ENCODE data around the gene ASB13.
"Not testable (repeated sequence)": the region's sequence is repeated elsewhere in the genome, so short reads cannot be mapped to it uniquely, and the experiment has no call there.

The ASB13 gene

GRCh38 chr10:5622186-5622960 is 44.0 kb downstream of the ASB13 start:
- DNase-seq, result no peak

- not testable (repeated sequence) for DNase-seq
These were observed 45.0 kb downstream of the ASB13 start for GRCh38 chr10:5621371-5621770.

- no peak for DNase-seq
These were observed 45.4 kb downstream of the ASB13 start for GRCh38 chr10:5620966-5621365.

GRCh38 chr10:5620223-5620721 is 46.1 kb downstream of the ASB13 start:
- no peak for DNase-seq

- DNase-seq, result no peak
These were observed 46.8 kb downstream of the ASB13 start for GRCh38 chr10:5619362-5620211.

GRCh38 chr10:5618829-5619228 is 47.6 kb downstream of the ASB13 start:
- DNase-seq, result no peak

- DNase-seq, result no peak
These were observed 48.4 kb downstream of the ASB13 start for GRCh38 chr10:5618042-5618441.

GRCh38 chr10:5617521-5617920 is 48.9 kb downstream of the ASB13 start:
- no peak for DNase-seq

- no peak for DNase-seq
These were observed 49.6 kb downstream of the ASB13 start for GRCh38 chr10:5616836-5617235.

GRCh38 chr10:5616046-5616445 is 50.3 kb downstream of the ASB13 start:
- no peak for DNase-seq

GRCh38 chr10:5615316-5615715 is 51.1 kb downstream of the ASB13 start:
- DNase-seq, result no peak

GRCh38 chr10:5614155-5614721 is 52.2 kb downstream of the ASB13 start:
- no peak for DNase-seq

- no peak for DNase-seq
These were observed 52.8 kb downstream of the ASB13 start for GRCh38 chr10:5613481-5614154.

- DNase-seq, result no peak
These were observed 54.3 kb downstream of the ASB13 start for GRCh38 chr10:5611899-5612680.

- DNase-seq, result no peak
These were observed 56.3 kb downstream of the ASB13 start for GRCh38 chr10:5609952-5610616.

- DNase-seq, result no peak
These were observed 57.7 kb downstream of the ASB13 start for GRCh38 chr10:5608608-5609220.

GRCh38 chr10:5607594-5607993 is 58.8 kb downstream of the ASB13 start:
- DNase-seq, result no peak

- no peak for DNase-seq
These were observed 59.5 kb downstream of the ASB13 start for GRCh38 chr10:5606864-5607263.

GRCh38 chr10:5606321-5606720 is 60.1 kb downstream of the ASB13 start:
- no peak for DNase-seq

GRCh38 chr10:5604961-5605360 is 61.4 kb downstream of the ASB13 start:
- peak; percentile 12 for DNase-seq
